ENCODE measurements around the gene PIAS1.

Gene PIAS1

DNA sequence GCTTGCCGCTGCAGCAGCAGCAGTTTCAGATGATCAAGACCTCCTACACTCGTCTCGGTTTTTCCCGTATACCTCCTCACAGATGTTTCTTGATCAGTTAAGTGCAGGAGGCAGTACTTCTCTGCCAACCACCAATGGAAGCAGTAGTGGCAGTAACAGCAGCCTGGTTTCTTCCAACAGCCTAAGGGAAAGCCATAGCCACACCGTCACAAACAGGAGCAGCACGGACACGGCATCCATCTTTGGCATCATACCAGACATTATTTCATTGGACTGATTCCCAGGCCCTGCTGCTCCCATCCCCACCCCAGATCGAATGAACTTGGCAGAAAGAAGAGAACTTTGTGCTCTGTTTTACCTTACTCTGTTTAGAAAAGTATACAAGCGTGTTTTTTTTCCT, 133.4 kb downstream of the PIAS1 start:
- Histone ChIP-seq H3K27me3 (ENCODE audit: low read length) (no peaks in the 10 kb centered on the region), H3K4me2 (ENCODE audit: low read depth, low read length, poor library complexity, severe bottlenecking) (peak overlapping the region; percentile 58), H4K20me1 (ENCODE audit: low read depth, low read length) (no peaks in the 10 kb centered on the region), H3K79me2 (ENCODE audit: insufficient read depth, low read length) (no peaks in the 10 kb centered on the region), H3K9ac (ENCODE audit: low read length) (no peak overlapping the region), H3K36me3 (ENCODE audit: low read length) (peaks cover 28% of the 10 kb centered on the region), H3K9me3 (ENCODE audit: insufficient read depth, low read length) (no peaks in the 10 kb centered on the region), H3K9me2 (replicated peaks; ENCODE audit: insufficient read depth, low read length) (no peaks in the 10 kb centered on the region), H3K4me3 (ENCODE audit: insufficient read depth, low read length, poor library complexity, severe bottlenecking) (no peak overlapping the region), H3K27ac (ENCODE audit: low read depth, low read length) (peak overlapping the region; percentile 90), H2AFZ (ENCODE audit: low read depth, low read length, severe bottlenecking) (no peak overlapping the region), H3F3A (ENCODE audit: insufficient read depth) (peaks cover 31% of the 10 kb centered on the region)
- TF ChIP-seq CTCF (IDR thresholded peaks at IDR 0.05; ENCODE audit: insufficient read depth, low read length, poor library complexity, severe bottlenecking) = no peak
- no peak for TF ChIP-seq EZH2phosphoT487 (conservative IDR thresholded peaks at IDR 0.05; ENCODE audit: low read length)

DNA sequence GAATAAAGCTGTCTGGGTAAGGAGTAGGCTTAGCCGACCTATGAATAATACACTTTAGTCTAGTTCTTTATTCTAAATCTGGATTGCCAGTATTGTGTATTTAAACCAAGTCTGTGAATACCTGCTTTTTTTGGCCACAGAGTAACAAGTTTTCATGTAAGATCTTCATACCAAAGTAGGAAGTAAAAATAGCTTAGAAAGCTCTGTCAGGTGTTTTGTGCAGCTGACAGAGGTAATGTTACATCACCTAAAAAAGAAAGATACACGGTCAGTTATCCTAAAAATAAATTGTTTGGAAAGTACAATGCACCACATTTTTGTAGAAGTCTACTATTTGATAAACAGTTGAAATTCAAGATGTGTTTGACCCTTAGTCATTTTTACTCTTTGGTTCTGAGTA, 134.5 kb downstream of the PIAS1 start:
- Histone ChIP-seq H3K4me3 (ENCODE audit: insufficient read depth, low read length, poor library complexity, severe bottlenecking) (peak overlapping the region; percentile 5), H3K27ac (ENCODE audit: low read depth, low read length) (peak overlapping the region; percentile 90), H3K36me3 (ENCODE audit: low read length) (peaks cover 21% of the 10 kb centered on the region)

DNA sequence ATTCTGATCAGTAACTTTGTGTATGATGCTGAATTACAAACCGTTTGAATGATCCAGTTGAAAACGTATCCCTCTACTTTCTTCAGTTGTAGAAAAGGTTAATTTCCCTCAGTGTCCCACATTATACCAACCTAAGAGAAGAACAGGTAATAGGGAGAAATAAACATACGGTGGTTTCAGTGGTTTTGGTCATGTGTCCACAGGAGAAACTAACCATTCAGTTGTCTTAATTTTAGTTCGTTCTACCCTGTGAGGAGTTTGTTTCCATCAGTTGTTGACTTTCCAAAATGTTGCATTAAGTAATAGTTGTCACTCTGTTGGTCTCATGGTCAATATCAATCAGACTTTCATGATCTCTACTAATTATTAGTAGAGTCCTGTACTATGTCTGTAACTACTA, 135.9 kb downstream of the PIAS1 start:
- Histone ChIP-seq H3K4me2 (ENCODE audit: low read depth, low read length, poor library complexity, severe bottlenecking) (peak overlapping the region; percentile 58), H3K27me3 (ENCODE audit: low read length) (no peaks in the 10 kb centered on the region), H3F3A (ENCODE audit: insufficient read depth) (peaks cover 31% of the 10 kb centered on the region), H3K9ac (ENCODE audit: low read length) (no peak overlapping the region), H4K20me1 (ENCODE audit: low read depth, low read length) (no peaks in the 10 kb centered on the region), H3K36me3 (ENCODE audit: low read length) (peaks cover 10% of the 10 kb centered on the region; the same call in 1 of the 2 replicates), H3K9me2 (replicated peaks; ENCODE audit: insufficient read depth, low read length) (no peaks in the 10 kb centered on the region), H2AFZ (ENCODE audit: low read depth, low read length, severe bottlenecking) (no peak overlapping the region), H3K9me3 (ENCODE audit: insufficient read depth, low read length) (no peaks in the 10 kb centered on the region), H3K4me3 (ENCODE audit: insufficient read depth, low read length, poor library complexity, severe bottlenecking) (no peak overlapping the region), H3K79me2 (ENCODE audit: insufficient read depth, low read length) (no peaks in the 10 kb centered on the region), H3K27ac (ENCODE audit: low read depth, low read length) (peak overlapping the region; percentile 90)
- no peak for TF ChIP-seq EZH2phosphoT487 (conservative IDR thresholded peaks at IDR 0.05; ENCODE audit: low read length)

More for the DNA sequence above, 134.5 kb downstream of the PIAS1 start:
- Histone ChIP-seq H3K9ac (ENCODE audit: low read length) (peak overlapping the region; percentile 33), H3F3A (ENCODE audit: insufficient read depth) (peaks cover 31% of the 10 kb centered on the region), H3K9me3 (ENCODE audit: insufficient read depth, low read length) (no peaks in the 10 kb centered on the region), H3K4me2 (ENCODE audit: low read depth, low read length, poor library complexity, severe bottlenecking) (peak overlapping the region; percentile 58), H2AFZ (ENCODE audit: low read depth, low read length, severe bottlenecking) (no peak overlapping the region), H4K20me1 (ENCODE audit: low read depth, low read length) (no peaks in the 10 kb centered on the region), H3K27me3 (ENCODE audit: low read length) (no peaks in the 10 kb centered on the region), H3K9me2 (replicated peaks; ENCODE audit: insufficient read depth, low read length) (no peaks in the 10 kb centered on the region), H3K79me2 (ENCODE audit: insufficient read depth, low read length) (no peaks in the 10 kb centered on the region)
- TF ChIP-seq CTCF (IDR thresholded peaks at IDR 0.05; ENCODE audit: insufficient read depth, low read length, poor library complexity, severe bottlenecking) (no peak), EZH2phosphoT487 (conservative IDR thresholded peaks at IDR 0.05; ENCODE audit: low read length) (no peak)

- Histone ChIP-seq H3K27ac (ENCODE audit: low read depth, low read length) (peak overlapping the region; percentile 90), H3K9me2 (replicated peaks; ENCODE audit: insufficient read depth, low read length) (no peaks in the 10 kb centered on the region), H3K9me3 (ENCODE audit: insufficient read depth, low read length) (no peaks in the 10 kb centered on the region), H3K4me2 (ENCODE audit: low read depth, low read length, poor library complexity, severe bottlenecking) (no peak overlapping the region), H3K27me3 (ENCODE audit: low read length) (no peaks in the 10 kb centered on the region), H3F3A (ENCODE audit: insufficient read depth) (peaks cover 38% of the 10 kb centered on the region), H3K79me2 (ENCODE audit: insufficient read depth, low read length) (no peaks in the 10 kb centered on the region), H4K20me1 (ENCODE audit: low read depth, low read length) (no peaks in the 10 kb centered on the region), H2AFZ (ENCODE audit: low read depth, low read length, severe bottlenecking) (no peak overlapping the region), H3K9ac (ENCODE audit: low read length) (no peak overlapping the region), H3K36me3 (ENCODE audit: low read length) (peaks cover 6% of the 10 kb centered on the region; the same call in 1 of the 2 replicates), H3K4me3 (ENCODE audit: insufficient read depth, low read length, poor library complexity, severe bottlenecking) (no peak overlapping the region)
- TF ChIP-seq EZH2phosphoT487 (conservative IDR thresholded peaks at IDR 0.05; ENCODE audit: low read length) (no peak), CTCF (IDR thresholded peaks at IDR 0.05; ENCODE audit: insufficient read depth, low read length, poor library complexity, severe bottlenecking) (no peak)
Observed at GRCh38 chr15:68191555-68191954, 137.4 kb downstream of the PIAS1 start.

Measured in SU-DHL-6 (cell line).